GM10266 (cell line): ENCODE results near the gene ZBTB46.

Experiments
- DNase-seq: peaks from one replicate; pipeline ENCODE4 v3.0.0; 2012; ENCODE audit errors: extremely low spot score
- TF ChIP-seq, protein P1 (sequence below): IDR thresholded peaks from 2 replicates; pipeline ENCODE4 v1.5.1; 2012; ENCODE audit warnings: mild to moderate bottlenecking, low read depth; ENCODE audit not compliant: control insufficient read depth, insufficient read depth; ENCODE audit errors: missing control alignments

Gene ZBTB46

GRCh38 chr20:63815615-63816253, 15.3 kb downstream of the ZBTB46 start:
- TF ChIP-seq, protein P1, sequence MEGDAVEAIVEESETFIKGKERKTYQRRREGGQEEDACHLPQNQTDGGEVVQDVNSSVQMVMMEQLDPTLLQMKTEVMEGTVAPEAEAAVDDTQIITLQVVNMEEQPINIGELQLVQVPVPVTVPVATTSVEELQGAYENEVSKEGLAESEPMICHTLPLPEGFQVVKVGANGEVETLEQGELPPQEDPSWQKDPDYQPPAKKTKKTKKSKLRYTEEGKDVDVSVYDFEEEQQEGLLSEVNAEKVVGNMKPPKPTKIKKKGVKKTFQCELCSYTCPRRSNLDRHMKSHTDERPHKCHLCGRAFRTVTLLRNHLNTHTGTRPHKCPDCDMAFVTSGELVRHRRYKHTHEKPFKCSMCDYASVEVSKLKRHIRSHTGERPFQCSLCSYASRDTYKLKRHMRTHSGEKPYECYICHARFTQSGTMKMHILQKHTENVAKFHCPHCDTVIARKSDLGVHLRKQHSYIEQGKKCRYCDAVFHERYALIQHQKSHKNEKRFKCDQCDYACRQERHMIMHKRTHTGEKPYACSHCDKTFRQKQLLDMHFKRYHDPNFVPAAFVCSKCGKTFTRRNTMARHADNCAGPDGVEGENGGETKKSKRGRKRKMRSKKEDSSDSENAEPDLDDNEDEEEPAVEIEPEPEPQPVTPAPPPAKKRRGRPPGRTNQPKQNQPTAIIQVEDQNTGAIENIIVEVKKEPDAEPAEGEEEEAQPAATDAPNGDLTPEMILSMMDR: no peak
- DNase-seq: no peak

DNA sequence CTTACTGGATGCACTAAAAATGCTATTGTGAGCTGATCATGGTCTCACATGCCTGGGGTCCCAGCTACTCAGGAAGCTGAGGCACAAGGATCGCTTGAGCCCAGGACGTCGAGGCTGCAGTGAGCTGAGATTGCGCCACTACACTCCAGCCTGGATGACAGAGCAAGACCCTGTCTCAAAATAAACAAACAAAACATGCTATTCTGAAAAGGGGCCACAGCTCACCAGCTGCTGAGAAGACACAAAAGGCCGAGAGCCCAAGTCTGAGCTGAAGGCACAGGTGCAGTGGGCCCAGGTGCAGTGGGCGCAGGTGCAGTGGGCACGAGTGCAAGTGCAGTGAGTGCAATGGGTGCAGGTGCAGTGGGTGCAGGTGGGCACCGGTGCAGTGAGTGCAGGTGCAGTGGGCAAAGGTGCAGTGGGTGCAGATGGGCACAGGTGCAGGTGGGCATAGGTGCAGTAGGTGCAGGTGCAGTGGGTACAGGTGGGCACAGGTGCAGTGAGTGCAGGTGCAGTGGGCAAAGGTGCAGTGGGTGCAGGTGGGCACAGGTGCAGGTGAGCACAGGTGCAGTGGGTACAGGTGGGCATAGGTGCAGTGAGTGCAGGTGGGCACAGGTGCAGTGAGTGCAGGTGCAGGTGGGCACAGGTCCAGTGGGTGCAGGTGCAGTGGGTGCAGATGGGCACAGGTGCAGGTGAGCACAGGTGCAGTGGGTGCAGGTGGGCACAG, 16.0 kb downstream of the ZBTB46 start:
- TF ChIP-seq, protein P1: no peak
- DNase-seq: no peak

DNA sequence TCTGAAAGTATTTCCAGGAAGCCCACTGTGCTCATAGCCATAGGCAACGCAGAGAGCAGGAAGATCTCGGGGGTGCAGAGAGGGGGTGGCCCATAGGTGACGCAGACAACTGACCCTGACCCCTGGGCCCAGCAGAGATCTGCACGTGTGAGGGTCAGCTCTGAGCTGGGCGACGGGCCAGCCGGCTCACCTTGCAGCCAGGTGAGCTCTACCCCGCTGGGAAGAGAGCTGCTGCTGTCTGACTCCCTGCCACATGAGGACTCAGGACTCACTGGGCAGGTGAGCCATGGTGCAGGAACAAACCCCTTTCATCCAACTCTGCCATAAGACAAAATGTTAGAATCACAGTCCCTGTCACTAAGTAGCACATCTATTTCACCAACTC, 19.6 kb downstream of the ZBTB46 start:
- TF ChIP-seq, protein P1: no peak
- no peak for DNase-seq

DNA sequence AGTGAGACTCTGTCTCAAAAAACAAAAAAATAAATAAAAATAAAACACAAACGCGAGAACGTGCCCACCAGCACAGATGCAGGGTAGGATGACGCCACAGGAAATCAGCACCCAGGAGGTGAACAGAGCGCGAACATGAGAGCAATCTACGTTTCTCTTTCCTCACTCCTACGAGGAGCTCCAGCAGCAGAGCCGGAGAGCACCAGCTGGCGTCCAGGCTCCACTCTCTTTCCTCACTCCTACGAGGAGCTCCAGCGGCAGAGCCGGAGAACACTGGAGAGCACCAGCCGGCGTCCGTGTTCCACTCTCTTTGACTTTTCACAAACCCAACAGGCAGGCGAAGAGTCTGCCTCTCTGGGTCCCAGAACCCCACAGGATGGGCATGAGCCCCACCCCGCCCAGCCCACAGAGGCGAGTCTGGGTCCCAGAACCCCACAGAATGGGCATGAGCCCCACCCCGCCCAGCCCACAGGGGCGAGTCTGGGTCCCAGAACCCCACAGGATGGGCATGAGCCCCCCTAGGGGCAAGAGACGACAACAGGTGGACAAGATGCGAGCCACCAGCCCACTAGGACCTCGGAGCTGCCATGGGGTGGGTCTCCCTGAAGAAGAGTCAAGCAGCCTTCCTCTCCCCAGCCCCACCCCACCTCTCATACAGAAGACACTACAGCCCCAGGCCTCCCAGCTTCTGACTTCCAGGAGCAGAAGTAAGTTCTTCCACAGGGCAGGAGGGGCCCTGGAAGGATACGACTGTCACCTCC, 20.2 kb downstream of the ZBTB46 start:
- TF ChIP-seq, protein P1: no peak
- no peak for DNase-seq

GRCh38 chr20:63809856-63810255, 21.2 kb downstream of the ZBTB46 start:
- TF ChIP-seq, protein P1: no peak
- no peak for DNase-seq

DNA sequence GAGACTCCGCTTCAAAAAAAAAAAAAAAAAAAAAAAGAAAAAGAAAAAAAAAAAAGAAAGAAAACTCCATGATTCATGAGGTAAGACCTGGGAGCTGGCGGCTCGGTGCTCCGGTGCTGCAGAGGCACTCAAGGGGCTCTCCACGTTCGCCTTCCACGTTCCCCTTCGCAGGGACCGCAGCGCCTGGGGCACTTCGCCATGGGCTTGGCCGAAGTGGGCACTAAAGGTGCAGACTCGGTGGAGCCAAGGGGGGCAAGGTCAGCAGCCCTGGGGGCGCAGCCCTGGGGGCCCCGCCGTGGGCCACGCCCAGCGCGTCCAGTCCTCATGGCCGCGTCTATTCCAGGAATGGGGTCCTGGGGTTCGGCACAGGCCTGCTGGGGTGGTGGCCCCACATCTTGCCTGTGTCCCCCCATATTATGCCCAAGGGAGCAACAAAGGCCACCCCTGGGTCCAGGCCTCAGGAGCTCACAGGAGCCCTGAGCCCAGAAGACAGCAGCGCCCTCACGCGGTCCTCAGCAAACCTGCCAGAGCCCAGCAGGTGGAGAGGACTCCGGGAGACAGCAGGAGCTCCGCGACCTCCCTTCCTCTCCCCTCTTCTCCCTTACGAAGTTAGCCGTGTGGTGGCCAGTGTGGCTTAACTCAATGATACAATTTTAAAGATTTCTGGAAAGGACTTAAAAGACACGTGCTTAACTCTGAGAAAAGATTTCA, 21.9 kb downstream of the ZBTB46 start:
- TF ChIP-seq, protein P1: no peak
- DNase-seq: no peak
